ENCODE data around the gene TIPIN.

The TIPIN gene

DNA sequence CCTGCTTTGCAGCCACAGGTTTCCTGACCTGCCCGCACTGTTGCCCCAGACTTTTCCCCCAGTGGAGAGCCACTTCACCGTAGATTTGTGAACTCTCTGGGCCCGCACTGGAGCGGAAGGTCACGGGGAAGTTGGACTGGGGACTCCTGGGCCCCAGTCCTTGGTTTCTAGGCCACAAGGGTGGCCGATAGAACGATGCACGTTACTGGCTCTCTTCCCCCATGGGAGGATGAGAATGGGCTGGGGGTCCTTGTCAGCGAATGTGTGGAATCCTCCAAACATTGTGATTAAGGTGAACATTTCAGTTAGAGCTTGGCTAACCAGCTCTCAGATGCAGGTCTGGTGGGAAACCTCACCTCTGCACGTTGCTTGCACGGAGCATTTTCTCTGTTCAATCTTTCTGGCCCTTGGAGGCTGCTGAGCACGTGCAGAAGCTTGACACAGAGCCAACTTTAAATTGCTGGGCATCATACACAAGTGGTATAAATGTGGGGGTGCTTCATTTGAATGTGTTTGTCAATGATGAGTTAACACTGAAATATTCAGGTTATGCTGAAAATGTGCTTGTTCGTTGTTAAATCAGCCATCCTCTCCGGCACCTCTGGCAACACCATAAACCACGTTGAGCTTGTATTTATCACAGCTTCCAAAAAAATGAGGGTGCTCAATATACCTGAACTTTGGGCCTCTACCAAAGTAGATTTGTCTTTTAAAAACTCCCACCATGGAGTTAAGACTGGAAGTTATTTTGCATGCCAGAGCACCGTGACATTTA is 62.1 kb downstream of the TIPIN start:
- Histone ChIP-seq H3K9me3 (no peaks in the 10 kb centered on the region), H3K4me1 (ENCODE audit: control insufficient read depth in 1 of 2, insufficient read depth in 1 of 2, low read depth in 1 of 2, low read length in 1 of 2) (peaks cover 22 to 25% of the 10 kb centered on the region in 2 experiments), H3K27ac (peak overlapping the region; percentile 83), H3K27me3 (no peaks in the 10 kb centered on the region), H3K36me3 (peaks cover 12% of the 10 kb centered on the region), H3K4me3 (ENCODE audit: low read depth in 1 of 2, low read length in 1 of 2) (peak overlapping the region; percentile 64)
- TF ChIP-seq, protein P1, sequence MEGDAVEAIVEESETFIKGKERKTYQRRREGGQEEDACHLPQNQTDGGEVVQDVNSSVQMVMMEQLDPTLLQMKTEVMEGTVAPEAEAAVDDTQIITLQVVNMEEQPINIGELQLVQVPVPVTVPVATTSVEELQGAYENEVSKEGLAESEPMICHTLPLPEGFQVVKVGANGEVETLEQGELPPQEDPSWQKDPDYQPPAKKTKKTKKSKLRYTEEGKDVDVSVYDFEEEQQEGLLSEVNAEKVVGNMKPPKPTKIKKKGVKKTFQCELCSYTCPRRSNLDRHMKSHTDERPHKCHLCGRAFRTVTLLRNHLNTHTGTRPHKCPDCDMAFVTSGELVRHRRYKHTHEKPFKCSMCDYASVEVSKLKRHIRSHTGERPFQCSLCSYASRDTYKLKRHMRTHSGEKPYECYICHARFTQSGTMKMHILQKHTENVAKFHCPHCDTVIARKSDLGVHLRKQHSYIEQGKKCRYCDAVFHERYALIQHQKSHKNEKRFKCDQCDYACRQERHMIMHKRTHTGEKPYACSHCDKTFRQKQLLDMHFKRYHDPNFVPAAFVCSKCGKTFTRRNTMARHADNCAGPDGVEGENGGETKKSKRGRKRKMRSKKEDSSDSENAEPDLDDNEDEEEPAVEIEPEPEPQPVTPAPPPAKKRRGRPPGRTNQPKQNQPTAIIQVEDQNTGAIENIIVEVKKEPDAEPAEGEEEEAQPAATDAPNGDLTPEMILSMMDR (IDR thresholded peaks at IDR 0.05) = no peak

DNA sequence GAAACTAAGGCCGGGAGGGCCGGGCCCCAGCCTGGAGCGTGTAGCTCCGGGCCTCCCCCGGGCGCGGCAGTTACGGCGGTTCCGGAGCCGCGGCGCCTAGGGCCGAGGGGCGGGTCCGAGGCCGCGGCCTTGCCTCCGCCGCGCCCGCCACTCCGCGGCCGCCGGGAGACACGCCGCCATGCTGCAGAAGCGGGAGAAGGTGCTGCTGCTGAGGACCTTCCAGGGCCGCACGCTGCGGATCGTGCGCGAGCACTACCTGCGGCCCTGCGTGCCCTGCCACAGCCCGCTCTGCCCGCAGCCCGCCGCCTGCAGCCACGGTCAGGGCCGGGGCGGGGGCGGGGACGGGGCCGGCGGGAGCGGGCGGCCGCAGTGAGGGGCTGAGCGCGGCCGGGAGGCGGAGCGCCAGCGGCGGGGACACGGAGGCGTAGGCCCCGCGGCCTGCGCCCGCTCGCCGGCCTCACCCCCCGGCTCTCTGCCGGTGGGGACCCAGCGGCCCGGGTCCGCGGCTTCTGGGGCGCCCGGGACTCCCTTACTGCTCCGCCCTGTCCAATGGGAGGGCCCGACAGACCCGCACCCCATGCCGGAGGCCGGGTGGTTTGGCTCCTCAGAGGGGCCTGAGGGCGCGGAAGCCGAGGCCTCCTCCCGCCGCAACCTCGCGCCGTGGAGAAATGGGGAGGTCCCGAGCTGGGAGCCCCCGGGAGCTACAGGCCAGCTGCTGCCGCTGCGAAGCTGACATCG is 62.9 kb downstream of the TIPIN start, which contains the start of gene DIS3L:
DIS3L (plus strand) TSS at position 150 of the 738 bp plus-strand sequence; CDS start at position 179, 29 bp downstream.
- TF ChIP-seq, protein P1 (IDR thresholded peaks at IDR 0.05) = no peak

DNA sequence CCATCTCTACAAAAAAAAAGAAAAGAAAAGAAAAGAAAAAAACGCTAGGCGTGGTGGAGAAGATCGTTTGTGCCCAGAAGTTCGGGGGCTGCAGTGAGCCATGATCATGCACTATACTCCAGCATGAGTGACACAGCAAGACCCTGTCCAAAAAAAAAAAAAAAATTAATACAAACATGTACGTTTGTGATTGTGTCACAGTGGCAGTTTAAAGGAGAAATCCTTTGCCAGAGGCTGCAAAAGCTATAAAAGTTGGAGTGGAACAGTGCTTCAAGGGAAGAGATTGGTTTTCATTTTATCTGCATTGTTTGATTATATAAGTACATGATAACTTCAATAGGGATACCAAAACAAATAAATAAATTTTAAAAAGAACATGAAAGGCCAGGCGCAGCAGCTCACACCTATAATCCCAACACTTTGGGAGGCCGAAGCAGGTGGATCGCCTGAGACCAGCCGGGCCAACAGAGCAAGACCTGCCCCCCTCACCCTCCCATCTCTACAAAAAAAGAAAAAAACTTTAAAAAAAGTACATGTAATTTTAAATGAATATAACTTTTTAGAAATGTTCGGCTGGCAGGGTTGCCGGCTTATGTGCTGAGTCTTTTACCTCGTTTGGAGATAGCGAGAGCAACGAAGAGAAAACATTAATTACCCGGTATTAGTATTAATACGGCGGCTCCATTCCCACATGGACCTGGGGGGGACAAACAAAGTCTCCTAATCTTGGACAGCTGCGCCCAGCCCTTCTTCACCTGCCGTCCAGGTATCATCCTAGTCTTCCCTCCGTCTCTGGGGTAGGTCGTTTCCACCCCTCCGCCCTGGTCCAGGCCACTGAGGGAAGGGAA is 63.7 kb downstream of the TIPIN start:
- Histone ChIP-seq H3K4me1 (ENCODE audit: control insufficient read depth in 1 of 2, insufficient read depth in 1 of 2, low read depth in 1 of 2, low read length in 1 of 2) (peaks cover 22 to 25% of the 10 kb centered on the region in 2 experiments), H3K9me3 (no peaks in the 10 kb centered on the region), H3K27me3 (no peaks in the 10 kb centered on the region), H3K27ac (peak overlapping the region; percentile 83), H3K4me3 (ENCODE audit: low read depth in 1 of 2, low read length in 1 of 2) (peak overlapping the region; percentile 64), H3K36me3 (no peaks in the 10 kb centered on the region)
- TF ChIP-seq, protein P1 (IDR thresholded peaks at IDR 0.05) = no peak

More for the DNA sequence above, 62.9 kb downstream of the TIPIN start, which contains the start of gene DIS3L:
- H3K4me1 ChIP-seq (ENCODE audit: control insufficient read depth in 1 of 2, insufficient read depth in 1 of 2, low read depth in 1 of 2, low read length in 1 of 2) = peaks cover 22 to 25% of the 10 kb centered on the region in 2 experiments
- H3K36me3 ChIP-seq = peaks cover 4% of the 10 kb centered on the region
- H3K27me3 ChIP-seq = no peaks in the 10 kb centered on the region
- H3K9me3 ChIP-seq = no peaks in the 10 kb centered on the region
- H3K27ac ChIP-seq = peak within 1 kb of the TSS; percentile 83
- H3K4me3 ChIP-seq (ENCODE audit: low read depth in 1 of 2, low read length in 1 of 2) = peak within 1 kb of the TSS; percentile 64

DNA sequence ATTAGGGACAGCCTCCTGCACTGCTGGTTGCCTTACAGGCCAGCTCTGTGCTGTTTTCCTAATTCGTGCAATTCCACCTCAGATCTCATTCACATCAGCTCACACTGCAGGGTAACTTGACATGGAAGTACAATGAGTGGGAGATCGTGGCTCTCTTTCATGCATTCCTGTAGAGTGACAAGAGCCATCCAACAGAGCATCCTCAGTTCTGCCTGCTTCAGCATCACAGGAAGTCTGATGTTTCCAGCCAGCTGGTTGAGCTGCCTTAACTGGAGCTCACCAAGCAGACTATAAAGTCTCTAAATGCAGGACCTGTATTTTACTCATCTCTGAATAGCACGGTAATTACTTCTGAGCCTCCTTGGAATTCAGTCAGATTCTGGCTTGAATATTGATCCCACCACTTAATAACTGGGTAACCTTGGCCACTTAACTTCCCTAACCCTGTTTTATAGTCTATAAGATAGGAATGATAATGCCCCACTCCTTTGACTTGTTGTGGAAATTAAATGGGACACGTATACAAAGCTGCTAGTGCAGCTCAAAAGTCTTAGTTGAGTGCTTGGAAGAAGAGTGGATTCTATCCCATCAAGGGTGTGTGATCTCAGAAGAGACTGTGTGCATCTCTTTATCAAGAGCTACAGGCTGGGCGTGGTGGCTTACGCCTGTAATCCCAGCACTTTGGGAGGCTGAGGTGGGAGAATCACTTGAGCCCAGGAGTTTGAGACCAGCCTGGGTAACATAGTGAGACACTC is 64.5 kb downstream of the TIPIN start:
- Histone ChIP-seq H3K27me3 (no peaks in the 10 kb centered on the region), H3K4me3 (ENCODE audit: low read depth in 1 of 2, low read length in 1 of 2) (no peak overlapping the region), H3K27ac (no peak overlapping the region), H3K9me3 (no peaks in the 10 kb centered on the region), H3K36me3 (no peaks in the 10 kb centered on the region), H3K4me1 (ENCODE audit: control insufficient read depth in 1 of 2, insufficient read depth in 1 of 2, low read depth in 1 of 2, low read length in 1 of 2) (peaks cover 22 to 25% of the 10 kb centered on the region in 2 experiments)
- TF ChIP-seq, protein P1 (IDR thresholded peaks at IDR 0.05) = no peak
